NCI-H2081 treated with DMSO at 0.1 percent for 48 hours (cell line): ENCODE data around the gene AQP11.

ENCODE experiments used
- DNase-seq: peaks from one replicate; lab custom pipeline; 2025; lab: John Stamatoyannopoulos, UW

The AQP11 gene

DNA sequence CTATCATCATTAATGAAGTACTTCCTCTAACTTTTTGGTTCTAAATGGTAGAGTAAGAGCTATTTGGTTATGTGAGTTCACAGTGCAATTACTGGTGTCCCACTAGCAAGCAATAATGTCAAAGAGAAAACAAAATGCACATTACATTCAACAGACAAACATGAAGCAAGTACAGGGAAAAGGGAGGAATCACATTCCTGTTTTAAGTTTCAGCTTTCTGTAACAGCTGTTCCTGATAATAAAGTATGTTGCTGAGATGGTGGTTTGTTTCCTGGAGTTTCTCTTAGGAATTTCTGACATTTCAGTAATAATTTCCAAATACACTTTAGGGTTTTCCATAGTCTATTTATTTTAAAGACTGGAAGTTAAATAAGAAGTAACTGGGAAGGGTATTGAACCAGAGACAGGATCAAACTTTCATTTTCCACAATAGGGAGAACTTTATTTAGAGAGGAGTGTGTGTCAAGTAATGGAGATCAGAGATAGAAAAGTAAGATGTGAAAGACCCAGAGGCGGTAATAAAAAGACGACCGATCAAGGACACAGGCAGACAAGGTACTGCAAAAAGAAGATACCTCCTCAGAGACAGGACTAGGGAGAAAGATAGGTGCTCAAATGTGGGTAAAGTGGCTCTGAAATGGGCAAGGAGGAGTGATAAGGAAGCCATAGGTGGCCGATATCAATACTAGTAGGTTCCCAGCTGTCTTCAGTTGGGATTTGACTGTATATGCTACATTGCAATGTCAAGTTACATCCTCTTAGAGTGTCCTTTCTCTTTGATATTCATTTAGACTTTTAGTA is 68.7 kb downstream of the AQP11 start:
- DNase-seq = no peak
